GM12878 (cell line): ENCODE measurements around the gene VSIG8. TPM values are rescaled to one million over a fixed set of nuclear protein-coding genes. Genes with fewer than 3 reads are reported as not detected.

ENCODE experiments used
- ATAC-seq: fragments of 200-7000 bp; cut with Tn5 transposase; 3 replicates; pipeline ENCODE4 v1.9.1; 2020; ENCODE audit warnings: mild to moderate bottlenecking, moderate library complexity
- BruUV-seq: library from RNA; stranded (reverse); fragments of 400-500 nt; replicated peaks from 2 replicates; lab custom pipeline; 2021; lab: Mats Ljungman, UMichigan
- CTCF ChIA-PET: fragments of 300-600 bp; sonication (Branson Sonifier 250); formaldehyde crosslinking; extraction: SDS; loops from one replicate; lab custom pipeline; 2021; ENCODE audit warnings: inconsistent platforms; lab: Yijun Ruan, JAX
- POLR2A ChIA-PET: fragments of 350-600 bp; formaldehyde crosslinking; extraction: SDS; loops from one replicate; lab custom pipeline; 2021; ENCODE audit warnings: inconsistent platforms; lab: Charles Lee
- RAD21 ChIA-PET: fragments of 300-600 bp; sonication (Branson Sonifier 250); formaldehyde crosslinking; loops from one replicate; lab custom pipeline; 2023; ENCODE audit warnings: antibody characterized with exemption; ENCODE audit not compliant: unreplicated experiment; lab: Charles Lee
- SMC1A ChIA-PET: fragments of 300-600 bp; sonication (Branson Sonifier 250); formaldehyde crosslinking; loops from one replicate; lab custom pipeline; 2023; ENCODE audit not compliant: unreplicated experiment, uncharacterized antibody; lab: Charles Lee
- DNase-seq: peaks from one replicate; pipeline ENCODE4 v3.0.0-alpha.2; 2011; ENCODE audit warnings: low read depth, low spot score
- FAIRE-seq: peaks from 3 replicates; lab custom pipeline; 2011; peaks lifted over from hg19 to GRCh38; lab: Jason Lieb, UNC
- H2AFZ ChIP-seq: 2 replicates; pipeline ENCODE4 v1.6.0; 2011; ENCODE audit warnings: low read depth, low read length, control low read depth; ENCODE audit not compliant: control insufficient read depth
- H3K27ac ChIP-seq: 2 replicates; pipeline ENCODE4 v1.5.1; 2011; ENCODE audit warnings: control low read depth; ENCODE audit not compliant: control insufficient read depth, insufficient read depth
- H3K27me3 ChIP-seq, 2 experiments: replicated peaks in 1 of 2; 2 replicates each; pipeline versions ENCODE4 v1.6.0 to v1.6.1; 2011; ENCODE audit warnings: low read length in 1 of 2; ENCODE audit not compliant: control insufficient read depth in 2 of 2, insufficient read depth in 2 of 2
- H3K36me3 ChIP-seq, 2 experiments: 2 replicates each; pipeline ENCODE4 v1.5.1; 2011; ENCODE audit warnings: low read length in 1 of 2; ENCODE audit not compliant: control insufficient read depth in 2 of 2, insufficient read depth in 2 of 2
- H3K4me1 ChIP-seq: 2 replicates; pipeline ENCODE4 v1.6.1; 2011; ENCODE audit warnings: mild to moderate bottlenecking, low read length, moderate library complexity, mixed read lengths; ENCODE audit not compliant: control insufficient read depth, insufficient read depth
- H3K4me2 ChIP-seq: 2 replicates; pipeline ENCODE4 v1.6.0; 2011; ENCODE audit warnings: control low read depth; ENCODE audit not compliant: control insufficient read depth, insufficient read depth
- H3K4me3 ChIP-seq: fragments of 200-600 bp; sonication (generic); 2 replicates; pipeline ENCODE4 v1.5.1; 2016
- H3K79me2 ChIP-seq: 2 replicates; pipeline ENCODE4 v1.6.0; 2011; ENCODE audit warnings: low read length; ENCODE audit not compliant: control insufficient read depth, insufficient read depth
- H3K9ac ChIP-seq: 2 replicates; pipeline ENCODE4 v1.8.0; 2011; ENCODE audit warnings: low read length, control low read depth, mixed read lengths; ENCODE audit not compliant: control insufficient read depth, insufficient read depth
- H3K9me3 ChIP-seq: replicated peaks from 3 replicates; pipeline ENCODE4 v1.5.1; 2011; ENCODE audit warnings: mild to moderate bottlenecking, low read length; ENCODE audit not compliant: control insufficient read depth, insufficient read depth
- H4K20me1 ChIP-seq: 2 replicates; pipeline ENCODE4 v1.6.0; 2011; ENCODE audit not compliant: control insufficient read depth, insufficient read depth
- BMI1 ChIP-seq: fragments of 450-650 bp; IDR thresholded peaks from 2 replicates; pipeline ENCODE4 v1.6.1; 2016; ENCODE audit warnings: mild to moderate bottlenecking, moderate library complexity, borderline replicate concordance
- BRCA1 ChIP-seq: IDR thresholded peaks from 2 replicates; pipeline ENCODE4 v1.6.1; 2011; ENCODE audit warnings: low read depth, low read length, improper control_type of control experiment
- CBFB ChIP-seq: IDR thresholded peaks from 2 replicates; pipeline ENCODE4 v1.6.1; 2016; ENCODE audit warnings: antibody characterized with exemption, low read depth
- ETV6 ChIP-seq, 2 experiments: fragments of 450-650 bp in 1 of 2; IDR thresholded peaks in 1 of 2; conservative IDR thresholded peaks in 1 of 2; 2 replicates each; pipeline ENCODE4 v1.6.1; 2014; ENCODE audit warnings: antibody characterized with exemption in 1 of 2, borderline replicate concordance in 1 of 2, low read depth in 1 of 2, mild to moderate bottlenecking in 1 of 2, moderate library complexity in 1 of 2
- GABPA ChIP-seq: IDR thresholded peaks from 2 replicates; pipeline ENCODE4 v1.6.1; 2014; ENCODE audit warnings: antibody characterized with exemption, low read depth, mild to moderate bottlenecking, inconsistent platforms
- IKZF2 ChIP-seq, 2 experiments: fragments of 450-650 bp; IDR thresholded peaks; 2 replicates each; pipeline ENCODE4 v1.6.1; 2017; ENCODE audit warnings: mild to moderate bottlenecking in 2 of 2, moderate library complexity in 2 of 2
- NFYB ChIP-seq: IDR thresholded peaks from 2 replicates; pipeline ENCODE4 v1.6.1; 2011; ENCODE audit warnings: low read depth, mild to moderate bottlenecking, low read length, improper control_type of control experiment, moderate library complexity; ENCODE audit not compliant: insufficient read depth
- NR2C1 ChIP-seq: fragments of 450-650 bp; IDR thresholded peaks from 2 replicates; pipeline ENCODE4 v1.6.1; 2017; ENCODE audit warnings: antibody characterized with exemption, mild to moderate bottlenecking, moderate library complexity
- POLR2AphosphoS2 ChIP-seq: IDR thresholded peaks from 2 replicates; pipeline ENCODE4 v1.6.1; 2011; ENCODE audit warnings: low read depth, mild to moderate bottlenecking, low read length, improper control_type of control experiment, moderate library complexity
- POLR2AphosphoS5 ChIP-seq: IDR thresholded peaks from 2 replicates; pipeline ENCODE4 v1.6.1; 2011; ENCODE audit warnings: mild to moderate bottlenecking, low read length, inconsistent platforms
- SIX5 ChIP-seq: IDR thresholded peaks from 2 replicates; pipeline ENCODE4 v1.6.1; 2011; ENCODE audit warnings: mild to moderate bottlenecking, low read depth, low read length, moderate library complexity; ENCODE audit not compliant: severe bottlenecking
- STAT3 ChIP-seq: IDR thresholded peaks from 2 replicates; pipeline ENCODE4 v1.6.1; 2011; ENCODE audit warnings: low read depth, low read length, improper control_type of control experiment
- USF2 ChIP-seq: IDR thresholded peaks from 2 replicates; pipeline ENCODE4 v1.6.1; 2011; ENCODE audit warnings: low read depth, low read length, improper control_type of control experiment, borderline replicate concordance
- ZBTB11 ChIP-seq: fragments of 450-650 bp; formaldehyde crosslinking; IDR thresholded peaks from 2 replicates; pipeline ENCODE4 v1.5.0; 2022; ENCODE audit warnings: mild to moderate bottlenecking, missing genetic modification characterization
- ZBTB33 ChIP-seq: fragments of 450-650 bp; IDR thresholded peaks from 2 replicates; pipeline ENCODE4 v1.6.1; 2017; ENCODE audit warnings: mild to moderate bottlenecking
- ZNF217 ChIP-seq: fragments of 450-650 bp; IDR thresholded peaks from 2 replicates; pipeline ENCODE4 v1.6.1; 2017; ENCODE audit warnings: antibody characterized with exemption, mild to moderate bottlenecking
- ZNF24 ChIP-seq: fragments of 450-650 bp; IDR thresholded peaks from 2 replicates; pipeline ENCODE4 v1.6.1; 2017; ENCODE audit warnings: antibody characterized with exemption, mild to moderate bottlenecking
- ZSCAN29 ChIP-seq: fragments of 450-650 bp; IDR thresholded peaks from 2 replicates; pipeline ENCODE4 v1.6.1; 2017; ENCODE audit warnings: mild to moderate bottlenecking, moderate library complexity
- WGBS: methylation state at CpG from one replicate; pipeline ENCODE4 v1.1.6; 2016; ENCODE audit warnings: low lambda C conversion rate; ENCODE audit not compliant: insufficient replicate concordance, insufficient coverage; ENCODE audit errors: missing lambda C conversion rate; 5-methylcytosine and 5-hydroxymethylcytosine counted together
- in situ Hi-C: fragments of 300-500 bp; cut with MboI; formaldehyde crosslinking; loops from 9 replicates; pipeline ENCODE4 v1.14.3; 2018; ENCODE audit warnings: mixed read lengths
- intact Hi-C: fragments of 100-400 bp; cut with micrococcal nuclease; formaldehyde crosslinking; loops from one replicate; pipeline ENCODE4 v1.14.2; 2022; ENCODE audit not compliant: unreplicated experiment
- polyA plus RNA-seq, 11 experiments: library from polyadenylated mRNA; depleted of rRNA in 4 of 11; unstranded in 6 of 11; stranded (reverse) in 5 of 11; fragments of >200 nt; fragmentation: Nextera tagmentation in 4 of 11; fragmentation: Illumina TruSeq in 1 of 11; extraction: Ambion mirVana in 4 of 11; extraction: Trizol in 1 of 11; gene quantifications; 1 replicate in 1 of 11; 2 replicates in 10 of 11; pipeline versions ENCODE4 v1.2.1 to v1.2.3, GENCODE V29; 2011 to 2016; ENCODE audit warnings: inconsistent platforms in 2 of 11, missing spikeins in 2 of 11, low read depth in 1 of 11
- total RNA-seq, 4 experiments: library from RNA; depleted of rRNA in 3 of 4; stranded (reverse); fragments of >200 nt in 3 of 4; fragmentation: Illumina TruSeq in 1 of 4; extraction: Trizol in 1 of 4; gene quantifications; 2 replicates each; pipeline versions ENCODE4 v1.2.1 to v1.2.3, GENCODE V29; 2013 to 2021

Gene VSIG8
- total and polyA plus RNA-seq, 10 of the 15 experiments (the other 5 are each of a cell fraction or from before 2014, with no cell fraction given): not detected

DNA sequence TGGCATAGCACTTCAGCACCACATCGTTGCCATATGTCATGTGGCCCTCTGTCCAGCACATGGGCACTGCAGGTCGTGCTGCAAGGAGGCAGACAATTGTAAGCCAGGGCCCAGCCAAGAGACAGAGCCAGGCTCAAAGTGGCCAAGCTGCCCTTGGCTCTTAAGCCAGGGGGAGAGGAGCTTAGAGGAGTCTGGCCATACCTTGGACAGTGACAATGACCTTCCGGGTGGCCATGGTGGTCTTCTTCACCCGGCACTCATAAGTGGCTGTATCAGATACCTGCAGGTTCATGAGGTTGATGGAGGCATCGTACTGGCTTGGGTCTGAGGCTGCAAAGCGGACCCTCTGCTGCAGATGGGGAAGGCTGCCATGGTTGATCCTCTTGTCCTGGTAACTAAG, 4.6 kb downstream of the VSIG8 start (continued):
- TF ChIP-seq BMI1 (no peak), POLR2AphosphoS5 (no peak), POLR2AphosphoS2 (no peak), ZSCAN29 (no peak), GABPA (no peak), ZBTB11 (no peak)

GRCh38 chr1:159856576-159856975, 5.9 kb downstream of the VSIG8 start:
- intact Hi-C loops (no loop called here), in situ Hi-C loops (no loop called here)
- Histone ChIP-seq H3K79me2 (no peaks in the 10 kb centered on the region), H3K27me3 (peaks cover 1 to 7% of the 10 kb centered on the region in 2 experiments), H3K9me3 (no peaks in the 10 kb centered on the region), H3K36me3 (no peaks in the 10 kb centered on the region), H3K4me1 (no peaks in the 10 kb centered on the region), H3K27ac (no peak overlapping the region), H3K4me2 (no peak overlapping the region), H4K20me1 (no peaks in the 10 kb centered on the region), H3K9ac (no peak overlapping the region), H2AFZ (no peak overlapping the region), H3K4me3 (no peak overlapping the region)
- ChIA-PET POLR2A (no interaction called here), CTCF (interaction anchor here (1.2 to 1.4 kb wide), 2 partner anchors 34 to 57 kb away, joined by 3 to 4 read pairs; no protein-coding TSS in a partner anchor), SMC1A (interaction anchor here (1.3 kb wide), 1 partner anchor 32 kb away, joined by 3 read pairs; no protein-coding TSS in a partner anchor), RAD21 (no interaction called here)
- no peak for ATAC-seq
- FAIRE-seq: no peak
- TF ChIP-seq USF2 (no peak), STAT3 (no peak), ZNF24 (no peak), BRCA1 (no peak), NR2C1 (no peak), IKZF2 (IDR thresholded peaks at IDR 0.05) (no peak), ZNF217 (no peak), ZBTB33 (no peak), NFYB (no peak), SIX5 (no peak), ETV6 (conservative IDR thresholded peaks at IDR 0.05 in 1 of 2, IDR thresholded peaks at IDR 0.05 in 1 of 2; ENCODE audit: borderline replicate concordance in 1 of 2, low read depth in 1 of 2) (no peak), CBFB (no peak)
- WGBS: 86% methylated on average over 1 of the region's 1 CpG
- DNase-seq: no peak
- BruUV-seq: no TSS peak
